Measurements from ENCODE around the gene NTM. TPM values are rescaled to one million over a fixed set of nuclear protein-coding genes. Genes with fewer than 3 reads are reported as not detected.

The NTM gene
- total RNA-seq, 8 experiments from 2014 or later: 0.80 to 169 (median 18.6) TPM

DNA sequence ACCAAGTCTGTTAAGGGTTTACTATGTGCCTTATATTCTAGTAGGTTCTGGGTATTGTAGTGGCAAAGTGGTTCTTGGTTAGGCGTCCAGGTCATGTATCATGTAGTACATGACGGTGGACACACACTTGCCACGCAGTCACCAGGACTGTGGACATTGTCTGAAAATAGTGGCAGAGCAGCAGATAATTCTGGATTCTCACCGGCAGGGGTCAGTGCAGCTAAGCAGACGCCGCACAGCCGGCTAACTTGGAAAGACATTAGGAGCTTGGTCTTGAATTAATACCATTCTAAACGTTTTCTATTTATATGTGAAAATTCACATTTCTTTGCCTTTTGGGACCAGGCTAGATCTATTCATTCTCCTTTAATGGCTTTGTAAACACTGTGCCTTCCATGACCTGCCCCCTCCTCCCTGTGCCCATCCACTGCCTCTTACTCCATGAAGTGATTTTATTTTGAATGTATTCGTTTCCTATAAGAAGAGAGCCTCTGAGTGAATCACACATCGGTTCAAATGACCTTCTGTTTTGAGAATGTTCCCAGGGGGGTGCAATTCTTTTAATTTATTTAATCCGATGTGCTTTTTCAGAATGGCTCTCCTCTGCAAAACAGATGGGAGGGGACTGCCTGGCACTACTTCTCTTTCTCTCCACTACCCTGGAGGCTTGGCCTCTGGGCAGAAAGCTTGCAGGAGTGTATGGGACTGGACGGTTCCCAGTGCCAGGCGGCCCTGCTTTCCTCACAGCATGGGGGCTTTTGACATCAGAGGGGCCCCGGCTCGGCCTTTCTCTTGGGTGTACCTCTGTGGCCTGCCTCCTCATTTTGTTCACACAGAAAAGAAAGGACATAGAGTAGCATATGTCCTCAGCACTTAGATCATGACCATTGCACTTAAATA, 378.0 kb downstream of the NTM start:
- peak; percentile 79 to 94 (median 88) for ATAC-seq (replicated peaks in 6 of 8)
- 8 to 45% (median 28%) methylated on average over 1 to 12 of the region's 15 CpGs; no CpG with 5 or more reads in 1 of the 10 experiments for WGBS, 10 experiments
- peaks cover 3 to 4% of the 10 kb centered on the region in 2 donors for H3K4me1 ChIP-seq (replicated peaks in 1 of 2)
- no peak overlapping the region for H3K27ac ChIP-seq
- H3K4me3 ChIP-seq: no peak overlapping the region
- in situ Hi-C loops (cut with MboI; ENCODE audit: low pct_unique_long_range_greater_than_20kb in 2 of 9, low sequenced_read_pairs in 9 of 9, unreplicated experiment in 9 of 9): no loop called here

DNA sequence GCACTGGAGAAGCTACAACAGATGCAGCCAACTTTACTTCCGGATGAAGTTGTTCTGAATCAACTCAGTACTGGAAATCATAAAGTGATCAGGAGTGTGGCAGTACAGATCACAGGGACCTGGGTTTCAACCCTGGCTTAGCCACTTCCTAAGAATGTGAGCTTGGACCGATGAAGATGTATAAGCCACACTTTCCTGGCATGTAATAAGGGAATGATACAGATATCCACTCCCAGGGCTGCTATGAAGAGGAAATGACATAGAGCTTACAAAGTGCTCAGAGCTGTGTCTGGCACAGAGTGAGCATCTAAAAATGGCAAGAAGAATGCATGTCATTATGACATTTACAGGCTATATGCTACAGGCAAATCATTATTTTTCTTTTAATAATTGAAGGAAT, 378.7 kb downstream of the NTM start:
- in situ Hi-C loops (cut with MboI; ENCODE audit: low pct_unique_long_range_greater_than_20kb in 2 of 9, low sequenced_read_pairs in 9 of 9, unreplicated experiment in 9 of 9): no loop called here

DNA sequence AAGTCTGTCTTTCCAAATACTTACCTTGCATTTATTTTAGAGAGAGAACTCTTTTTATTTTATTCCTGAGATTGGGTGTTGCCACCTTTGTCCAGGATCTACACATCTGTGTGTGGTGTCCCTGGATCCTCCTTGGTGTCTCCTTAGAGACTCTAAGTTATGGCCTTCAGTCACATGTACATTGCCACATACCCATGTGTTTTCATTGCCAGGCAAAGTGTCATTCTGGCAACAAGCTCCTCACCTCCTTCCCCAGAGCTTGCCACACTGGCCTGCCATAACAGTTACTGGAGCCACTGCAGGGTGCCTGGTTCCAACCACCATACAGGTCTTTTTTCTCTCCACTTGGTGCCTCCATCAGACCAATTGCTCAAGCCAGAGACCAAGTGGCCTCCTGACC, 379.7 kb downstream of the NTM start:
- Histone ChIP-seq H3K4me1 (replicated peaks in 1 of 2) (peaks cover 3 to 4% of the 10 kb centered on the region in 2 donors), H3K27ac (no peak overlapping the region), H3K4me3 (no peak overlapping the region)
- in situ Hi-C loops (cut with MboI; ENCODE audit: low pct_unique_long_range_greater_than_20kb in 2 of 9, low sequenced_read_pairs in 9 of 9, unreplicated experiment in 9 of 9): no loop called here
- ATAC-seq (replicated peaks in 6 of 8): peak in 1 of 8 experiments; percentile 46

More for the DNA sequence above, 378.7 kb downstream of the NTM start:
- Histone ChIP-seq H3K27ac (no peak overlapping the region), H3K4me3 (no peak overlapping the region), H3K4me1 (replicated peaks in 1 of 2) (peaks cover 3 to 4% of the 10 kb centered on the region in 2 donors)
- 0 to 100% (median 75%) methylated on average over 1 to 2 of the region's 2 CpGs; no CpG with 5 or more reads in 5 of the 10 experiments for WGBS, 10 experiments
- ATAC-seq (replicated peaks in 6 of 8): peak in 1 of 8 experiments; percentile 20

DNA sequence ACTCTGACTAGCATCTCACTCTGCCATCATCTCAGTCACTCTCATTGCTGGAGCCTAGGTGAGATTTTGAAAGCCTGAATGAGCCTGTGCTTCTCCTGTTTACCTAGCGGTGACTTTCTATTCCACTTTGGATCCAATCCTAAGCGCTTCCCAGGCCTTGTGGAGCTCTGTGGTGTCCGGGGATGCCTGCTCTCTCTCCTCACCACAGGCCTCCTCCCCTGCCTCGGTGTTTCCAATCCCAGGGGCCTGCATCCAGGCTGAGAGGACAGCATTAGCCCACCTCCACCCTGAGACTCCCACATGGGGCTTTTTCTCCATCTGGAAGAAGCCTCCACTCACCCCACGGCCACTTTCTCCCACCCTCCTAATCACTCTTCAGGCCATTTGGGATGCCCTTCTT, 380.3 kb downstream of the NTM start:
- 50 to 100% (median 97%) methylated on average over 1 to 4 of the region's 5 CpGs; no CpG with 5 or more reads in 2 of the 10 experiments for WGBS, 10 experiments
- Histone ChIP-seq H3K27ac (no peak overlapping the region), H3K4me3 (no peak overlapping the region), H3K4me1 (replicated peaks in 1 of 2) (peaks cover 3 to 4% of the 10 kb centered on the region in 2 donors)
- in situ Hi-C loops (cut with MboI; ENCODE audit: low pct_unique_long_range_greater_than_20kb in 2 of 9, low sequenced_read_pairs in 9 of 9, unreplicated experiment in 9 of 9): no loop called here
- no peak for ATAC-seq (replicated peaks in 6 of 8)

DNA sequence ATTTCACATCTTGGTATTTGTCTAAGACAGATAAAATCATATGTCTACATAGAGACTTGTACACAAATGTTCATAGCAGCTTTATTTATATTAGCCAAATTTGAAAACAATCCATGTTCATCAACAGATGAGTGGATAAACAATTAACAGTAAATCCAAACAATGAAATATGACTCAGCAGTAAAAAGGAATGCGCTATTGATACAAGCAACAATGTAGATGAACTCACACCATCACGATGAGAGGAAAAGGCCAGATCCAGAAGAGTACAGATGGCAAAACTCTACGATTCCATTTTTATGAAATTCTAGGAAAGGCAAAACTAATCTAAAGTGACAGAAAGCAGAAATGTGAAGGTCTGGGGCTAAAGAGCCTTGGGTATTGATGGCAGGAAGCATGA, 384.3 kb downstream of the NTM start:
- 20 to 100% (median 79%) methylated on average over 1 to 3 of the region's 3 CpGs for WGBS, 10 experiments
- Histone ChIP-seq H3K4me3 (no peak overlapping the region), H3K27ac (no peak overlapping the region), H3K4me1 (replicated peaks in 1 of 2) (peaks cover 0 to 5% of the 10 kb centered on the region in 2 donors)
- in situ Hi-C loops (cut with MboI; ENCODE audit: low pct_unique_long_range_greater_than_20kb in 2 of 9, low sequenced_read_pairs in 9 of 9, unreplicated experiment in 9 of 9): no loop called here
- no peak for ATAC-seq (replicated peaks in 6 of 8)

DNA sequence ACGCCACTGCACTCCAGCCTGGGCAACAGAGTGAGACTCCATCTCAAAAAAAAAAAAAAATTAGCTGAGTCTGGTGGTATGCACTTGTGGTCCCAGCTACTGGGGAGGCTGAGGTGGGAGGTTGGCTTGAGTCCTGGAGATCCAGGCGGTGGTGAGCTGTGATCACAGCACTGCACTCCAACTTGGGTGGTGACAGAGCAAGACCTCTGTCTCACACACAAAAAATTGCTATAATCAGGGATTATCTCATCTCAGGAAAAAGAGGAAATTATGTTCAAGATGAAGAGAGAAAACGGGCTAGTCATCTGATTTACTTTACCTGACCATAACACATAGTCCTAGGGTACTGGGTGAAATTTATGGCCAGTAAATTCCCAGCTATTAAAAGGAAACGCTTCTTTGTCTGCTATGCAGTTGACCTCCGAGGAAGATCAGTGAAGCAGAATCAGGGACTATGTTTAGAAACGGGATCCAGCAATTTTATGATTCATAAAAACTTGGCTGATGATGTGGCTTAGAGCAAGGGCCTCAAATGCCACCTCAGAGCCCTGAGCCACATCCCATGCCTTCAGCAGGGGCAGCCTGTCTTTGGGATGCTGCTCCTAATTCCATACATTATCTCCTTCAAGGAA, 386.2 kb downstream of the NTM start:
- 0 to 100% (median 24%) methylated on average over 1 to 6 of the region's 6 CpGs; no CpG with 5 or more reads in 2 of the 10 experiments for WGBS, 10 experiments
- Histone ChIP-seq H3K27ac (no peak overlapping the region), H3K4me3 (no peak overlapping the region), H3K4me1 (replicated peaks in 1 of 2) (peaks cover 0 to 15% of the 10 kb centered on the region in 2 donors)
- ATAC-seq (replicated peaks in 6 of 8): peak in 5 of 8 experiments; percentile 64 to 80 (median 71)
- in situ Hi-C loops (cut with MboI; ENCODE audit: low pct_unique_long_range_greater_than_20kb in 2 of 9, low sequenced_read_pairs in 9 of 9, unreplicated experiment in 9 of 9): no loop called here

DNA sequence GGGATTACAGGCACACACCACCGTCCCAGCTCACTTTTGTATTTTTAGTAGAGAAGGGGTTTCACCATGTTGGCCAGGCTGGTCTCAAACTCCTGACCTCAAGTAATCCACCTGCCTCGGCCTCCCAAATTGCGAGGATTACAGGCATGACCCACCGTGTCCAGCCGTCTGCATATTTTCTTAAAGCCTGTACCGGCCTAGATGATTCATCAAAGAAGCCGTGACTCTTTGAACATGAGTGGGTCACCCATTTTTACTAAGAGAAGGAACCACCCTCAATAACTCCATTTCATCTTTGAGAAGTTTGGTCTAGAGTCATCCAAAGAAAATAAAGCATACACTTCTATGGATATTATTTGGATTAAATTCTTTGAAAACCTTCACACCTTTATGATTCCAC, 388.3 kb downstream of the NTM start:
- peaks cover 0 to 22% of the 10 kb centered on the region in 2 donors for H3K4me1 ChIP-seq (replicated peaks in 1 of 2)
- in situ Hi-C loops (cut with MboI; ENCODE audit: low pct_unique_long_range_greater_than_20kb in 2 of 9, low sequenced_read_pairs in 9 of 9, unreplicated experiment in 9 of 9): no loop called here
- no peak overlapping the region for H3K4me3 ChIP-seq
- ATAC-seq (replicated peaks in 6 of 8): no peak
- 70 to 100% (median 90%) methylated on average over 1 to 6 of the region's 7 CpGs; no CpG with 5 or more reads in 1 of the 10 experiments for WGBS, 10 experiments
- no peak overlapping the region for H3K27ac ChIP-seq

DNA sequence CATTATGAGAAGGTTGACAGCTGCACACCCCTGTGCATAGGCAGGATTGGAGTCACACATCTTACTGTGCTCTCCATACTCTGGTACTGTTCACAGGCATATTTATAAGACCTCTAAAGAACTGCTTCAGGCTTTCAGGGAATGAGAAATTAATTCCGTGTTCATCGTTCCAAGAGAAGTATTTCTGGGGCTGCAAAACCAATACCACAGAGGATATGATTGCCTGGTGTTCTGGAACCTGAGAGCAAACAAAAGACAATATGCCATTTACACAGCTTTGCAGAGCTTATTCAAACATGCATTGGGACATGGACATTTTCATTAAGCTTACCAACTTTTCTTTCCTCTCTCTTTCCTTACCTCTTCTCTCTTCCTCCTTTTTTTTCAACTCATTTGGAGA, 388.7 kb downstream of the NTM start:
- 0 to 100% (median 92%) methylated on average over 1 to 2 of the region's 2 CpGs; no CpG with 5 or more reads in 4 of the 10 experiments for WGBS, 10 experiments
- Histone ChIP-seq H3K4me3 (no peak overlapping the region), H3K4me1 (replicated peaks in 1 of 2) (peaks cover under 1 to 22% of the 10 kb centered on the region in 2 donors), H3K27ac (no peak overlapping the region)
- in situ Hi-C loops (cut with MboI; ENCODE audit: low pct_unique_long_range_greater_than_20kb in 2 of 9, low sequenced_read_pairs in 9 of 9, unreplicated experiment in 9 of 9): no loop called here
- ATAC-seq (replicated peaks in 6 of 8): no peak

DNA sequence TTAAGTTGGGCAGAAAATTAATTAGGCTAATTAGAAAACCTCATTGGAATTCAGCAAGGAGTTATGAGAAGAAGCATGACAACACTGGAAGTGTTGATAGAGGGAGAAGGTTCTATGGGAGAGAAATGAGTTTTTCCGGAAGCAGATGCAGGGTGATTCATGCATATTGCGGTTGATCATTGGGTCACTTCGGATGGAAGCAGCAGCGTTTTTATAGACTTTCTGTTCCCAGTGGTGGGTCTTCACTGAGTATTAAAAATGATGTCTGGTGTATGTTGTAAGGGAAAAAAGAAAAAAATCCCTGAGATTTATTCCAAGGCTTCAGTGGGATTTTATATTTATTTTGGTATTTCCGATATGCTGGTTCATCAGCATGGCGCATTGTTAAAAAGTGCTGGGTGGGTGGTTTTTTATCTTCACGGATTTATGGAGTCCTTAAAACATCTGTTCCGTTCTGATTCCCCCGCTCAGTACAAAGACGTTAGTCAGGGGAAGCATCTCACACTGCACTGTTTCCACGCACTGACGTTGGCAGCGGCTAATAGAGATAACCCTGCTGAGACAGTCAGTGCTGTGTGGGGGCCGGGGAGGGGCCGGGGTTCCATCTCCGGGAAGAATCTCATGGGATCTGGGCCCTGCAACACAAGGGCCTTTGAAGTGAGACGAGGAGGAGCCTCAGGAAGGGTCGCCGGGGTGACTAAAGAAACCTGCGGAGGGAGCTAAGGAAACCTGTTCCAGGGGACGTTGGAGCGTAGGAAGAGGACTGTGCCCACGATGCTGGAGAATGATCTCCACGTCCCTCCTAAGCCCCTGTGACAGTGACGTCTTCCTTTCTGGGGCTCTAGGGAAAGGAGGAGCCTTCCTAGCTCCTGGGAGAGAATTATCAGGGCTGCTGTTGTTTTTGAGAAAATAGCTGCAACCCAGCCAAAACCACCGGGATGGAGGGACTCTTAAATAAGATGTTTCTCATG, 390.0 kb downstream of the NTM start:
- H3K4me3 ChIP-seq: no peak overlapping the region
- peaks cover 3 to 28% of the 10 kb centered on the region in 2 donors for H3K4me1 ChIP-seq (replicated peaks in 1 of 2)
- ATAC-seq (replicated peaks in 6 of 8): peak in 7 of 8 experiments; percentile 20 to 64 (median 58)
- 0 to 94% (median 62%) methylated on average over 2 to 13 of the region's 26 CpGs for WGBS, 10 experiments
- in situ Hi-C loops (cut with MboI; ENCODE audit: low pct_unique_long_range_greater_than_20kb in 2 of 9, low sequenced_read_pairs in 9 of 9, unreplicated experiment in 9 of 9): no loop called here
- H3K27ac ChIP-seq: no peak overlapping the region

DNA sequence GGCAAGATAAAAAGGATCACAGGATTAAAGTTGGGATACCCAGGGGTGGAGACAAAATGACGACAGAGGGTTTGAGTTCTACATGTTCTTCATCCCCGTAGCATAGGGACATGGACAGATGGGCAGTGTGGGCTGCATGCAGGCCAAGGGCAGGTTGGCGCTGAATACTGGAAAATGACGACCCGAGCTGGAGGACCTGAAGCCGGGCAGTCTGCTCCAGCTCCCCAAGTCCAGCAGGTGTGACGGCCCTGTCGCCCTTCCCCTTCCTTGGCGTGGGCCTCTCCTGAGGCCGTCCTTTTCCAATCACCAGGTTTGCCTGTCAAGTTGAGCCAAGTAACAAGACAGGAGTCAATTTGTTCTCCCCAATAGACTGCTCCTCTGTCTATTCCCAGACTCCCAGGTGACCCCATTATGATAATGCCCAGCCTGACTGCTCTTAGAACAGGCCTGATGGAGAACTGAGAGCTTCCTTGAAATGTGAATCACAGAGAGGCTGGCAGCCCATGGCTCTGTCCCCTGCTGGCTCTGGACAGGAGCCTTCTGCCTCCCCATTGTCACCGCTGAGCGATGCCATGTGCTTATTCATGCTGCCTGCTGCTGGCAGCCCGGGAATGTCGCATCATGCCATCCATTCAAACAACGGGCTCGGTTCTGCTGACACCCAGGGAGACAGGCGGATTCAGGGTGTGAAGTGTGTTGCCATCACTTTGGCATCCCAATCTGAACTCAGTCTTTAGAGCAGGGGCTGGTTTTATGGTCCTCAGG, 392.1 kb downstream of the NTM start:
- Histone ChIP-seq H3K4me3 (no peak overlapping the region), H3K27ac (no peak overlapping the region), H3K4me1 (replicated peaks in 1 of 2) (peaks cover 7 to 35% of the 10 kb centered on the region in 2 donors)
- WGBS, 10 experiments: 77 to 100% (median 90%) methylated on average over 1 to 11 of the region's 17 CpGs; no CpG with 5 or more reads in 3 of the 10 experiments
- in situ Hi-C loops (cut with MboI; ENCODE audit: low pct_unique_long_range_greater_than_20kb in 2 of 9, low sequenced_read_pairs in 9 of 9, unreplicated experiment in 9 of 9): no loop called here
- peak in 3 of 8 experiments; percentile 27 to 67 (median 50) for ATAC-seq (replicated peaks in 6 of 8)

DNA sequence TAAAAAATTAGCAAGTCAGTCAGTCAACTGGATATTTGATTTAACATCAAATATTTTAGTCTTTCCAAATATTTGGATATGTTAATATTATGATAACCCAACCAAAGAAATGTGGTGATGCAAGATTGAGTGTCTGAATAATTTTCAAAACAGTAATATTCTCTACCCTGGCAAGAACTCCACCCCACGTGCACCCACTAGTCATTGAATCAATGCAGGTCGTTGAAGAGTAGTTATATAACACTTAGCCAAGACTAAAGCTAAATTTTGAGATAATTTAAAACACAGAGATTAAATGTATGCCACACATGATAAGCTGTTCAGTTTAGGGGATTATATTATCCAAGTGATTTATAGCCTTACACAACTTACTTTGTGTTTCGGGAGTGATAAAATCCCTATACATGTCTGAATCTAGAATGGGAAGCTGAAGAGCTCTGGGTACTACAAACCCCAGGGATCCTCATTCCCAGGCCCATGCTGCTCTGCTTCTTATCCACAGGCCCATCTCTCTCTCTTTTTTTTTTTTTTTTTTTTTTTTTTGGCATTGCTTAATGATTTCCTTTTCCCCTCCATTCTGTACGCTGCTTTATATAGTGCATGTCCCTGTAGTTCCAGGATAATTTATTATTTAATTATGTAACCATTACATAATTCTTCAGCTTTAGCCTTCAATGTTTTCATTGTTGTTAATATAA, 392.9 kb downstream of the NTM start:
- in situ Hi-C loops (cut with MboI; ENCODE audit: low pct_unique_long_range_greater_than_20kb in 2 of 9, low sequenced_read_pairs in 9 of 9, unreplicated experiment in 9 of 9): no loop called here
- no peak overlapping the region for H3K4me3 ChIP-seq
- 53 to 100% (median 86%) methylated on average over 1 to 4 of the region's 4 CpGs; no CpG with 5 or more reads in 1 of the 10 experiments for WGBS, 10 experiments
- ATAC-seq (replicated peaks in 6 of 8): no peak
- peaks cover 7 to 35% of the 10 kb centered on the region in 2 donors for H3K4me1 ChIP-seq (replicated peaks in 1 of 2)
- no peak overlapping the region for H3K27ac ChIP-seq
